Stomach (tissue), 4 donors: ENCODE measurements around the gene PRKG1.

Experiments used
- CTCF ChIP-seq, 7 experiments: fragments of 450-650 bp in 4 of 7; fragments of 200-600 bp in 3 of 7; sonication (generic) in 3 of 7; IDR thresholded peaks; one replicate each; pipeline ENCODE4 v1.5.1; 2016 to 2019; ENCODE audit warnings: antibody characterized with exemption in 7 of 7, control low read depth in 2 of 7, mild to moderate bottlenecking in 1 of 7
- POLR2A ChIP-seq, 4 donors: fragments of 450-650 bp; IDR thresholded peaks; one replicate each; pipeline ENCODE4 v1.6.1; 2016; ENCODE audit warnings: antibody characterized with exemption in 4 of 4, control low read depth in 2 of 4, mild to moderate bottlenecking in 1 of 4, moderate library complexity in 1 of 4

- TF ChIP-seq CTCF (IDR thresholded peaks at IDR 0.05) (no peak), POLR2A (IDR thresholded peaks at IDR 0.05) (no peak)
Observed at GRCh38 chr10:51748959-51749358, 674.7 kb downstream of the PRKG1 start.
